HS-5 (cell line): ENCODE data around the gene PDCD1.
"Not testable (repeated sequence)": the region's sequence is repeated elsewhere in the genome, so short reads cannot be mapped to it uniquely, and the experiment has no call there.

ENCODE experiments used
- DNase-seq: peaks from one replicate; pipeline ENCODE4 v3.0.0-alpha.2; 2012; ENCODE audit warnings: low read depth

The PDCD1 gene

GRCh38 chr2:241813644-241814392 is 44.9 kb downstream of the PDCD1 start:
- no peak for DNase-seq

GRCh38 chr2:241812730-241813643 is 45.7 kb downstream of the PDCD1 start:
- no peak for DNase-seq

- DNase-seq: no peak
These were observed 46.6 kb downstream of the PDCD1 start for GRCh38 chr2:241811952-241812729.

- DNase-seq: no peak
These were observed 47.3 kb downstream of the PDCD1 start for GRCh38 chr2:241811201-241811951.

- no peak for DNase-seq
These were observed 48.1 kb downstream of the PDCD1 start for GRCh38 chr2:241810307-241811200.

GRCh38 chr2:241809383-241810306 is 49.0 kb downstream of the PDCD1 start:
- DNase-seq: no peak

- DNase-seq: no peak
These were observed 49.8 kb downstream of the PDCD1 start, which contains the start of gene NEU4 for GRCh38 chr2:241808721-241809382. Gene NEU4 (plus strand): TSS chr2:241809193. CDS start chr2:241814485, 5,292 bp downstream.

GRCh38 chr2:241808051-241808720 is 50.5 kb downstream of the PDCD1 start:
- DNase-seq: no peak

- not testable (repeated sequence) for DNase-seq
These were observed 52.5 kb downstream of the PDCD1 start for GRCh38 chr2:241806217-241806616.

GRCh38 chr2:241804326-241805229 is 54.1 kb downstream of the PDCD1 start:
- no peak for DNase-seq

- no peak for DNase-seq
These were observed 55.0 kb downstream of the PDCD1 start for GRCh38 chr2:241803387-241804325.

GRCh38 chr2:241802421-241803318 is 56.0 kb downstream of the PDCD1 start:
- no peak for DNase-seq

- no peak for DNase-seq
These were observed 56.9 kb downstream of the PDCD1 start for GRCh38 chr2:241801611-241802420.
